Upper lobe of left lung (tissue), 6 donors: ENCODE results near the gene PDXK. TPM values are rescaled to one million over a fixed set of nuclear protein-coding genes. Genes with fewer than 3 reads are reported as not detected.
"Not testable (repeated sequence)": the region's sequence is repeated elsewhere in the genome, so short reads cannot be mapped to it uniquely, and the experiment has no call there.

Source experiments
- ATAC-seq, 2 donors: fragments of 200-7000 bp; cut with Tn5 transposase; one replicate each; pipeline ENCODE4 v1.9.1; 2022; ENCODE audit warnings: mild to moderate bottlenecking in 2 of 2, moderate library complexity in 2 of 2; ENCODE audit not compliant: low FRiP score in 2 of 2
- DNase-seq, 2 donors: peaks; one replicate each; pipeline ENCODE4 v3.0.0-alpha.2; 2019 to 2020
- H3K27ac ChIP-seq, 4 donors: fragments of 200-600 bp; sonication (generic); one replicate each; pipeline ENCODE4 v1.5.1; 2016 to 2019
- H3K27me3 ChIP-seq, 4 donors: fragments of 200-600 bp; sonication (generic); one replicate each; pipeline ENCODE4 v1.5.1; 2017 to 2019
- H3K36me3 ChIP-seq, 4 donors: fragments of 200-600 bp; sonication (generic); one replicate each; pipeline ENCODE4 v1.5.1; 2016 to 2019
- H3K4me1 ChIP-seq, 4 donors: fragments of 200-600 bp; sonication (generic); one replicate each; pipeline ENCODE4 v1.5.1; 2018 to 2019
- H3K4me3 ChIP-seq, 4 donors: fragments of 200-600 bp; sonication (generic); one replicate each; pipeline ENCODE4 v1.5.1; 2017 to 2019; ENCODE audit warnings: mild to moderate bottlenecking in 2 of 4, moderate library complexity in 1 of 4
- H3K9me3 ChIP-seq, 4 donors: fragments of 200-600 bp; sonication (generic); one replicate each; pipeline ENCODE4 v1.5.1; 2018 to 2019
- EP300 ChIP-seq, 4 donors: sonication (generic); formaldehyde crosslinking; IDR thresholded peaks; one replicate each; pipeline ENCODE4 v1.5.1; 2017; ENCODE audit warnings: antibody characterized with exemption in 4 of 4, control low read depth in 2 of 4
- POLR2A ChIP-seq, 4 donors: fragments of 450-650 bp; IDR thresholded peaks; one replicate each; pipeline ENCODE4 v1.5.1; 2016 to 2017; ENCODE audit warnings: antibody characterized with exemption in 4 of 4, mild to moderate bottlenecking in 2 of 4
- POLR2AphosphoS5 ChIP-seq, 2 donors: sonication (generic); formaldehyde crosslinking; IDR thresholded peaks; one replicate each; pipeline ENCODE4 v1.5.1; 2017; ENCODE audit warnings: antibody characterized with exemption in 2 of 2
- WGBS, 2 donors: methylation state at CpG; one replicate each; pipeline ENCODE4 v1.1.5; 2017 to 2018; 5-methylcytosine and 5-hydroxymethylcytosine counted together
- total RNA-seq, 6 donors: library from RNA; depleted of rRNA in 4 of 6; stranded (reverse); fragments of >200 nt in 4 of 6; gene quantifications; one replicate each; pipeline versions ENCODE4 v1.1.0 to v1.2.1, GENCODE V29; 2016 to 2021
- TF ChIP-seq, protein P1 (sequence below), 6 experiments: fragments of 450-650 bp in 4 of 6; fragments of 200-600 bp in 2 of 6; sonication (generic) in 2 of 6; IDR thresholded peaks; one replicate each; pipeline ENCODE4 v1.5.1; 2016 to 2019; ENCODE audit warnings: antibody characterized with exemption in 6 of 6
- donor health status: DM: no; HTN: no; CAD: no; lungs with moderate emphysema.
- donor health status: DM: no; HTN: yes; CAD: no; lungs with severe emphysema.

PDXK gene
- total RNA-seq, 6 donors from 2014 or later, result 105 to 301 (median 207) TPM

DNA sequence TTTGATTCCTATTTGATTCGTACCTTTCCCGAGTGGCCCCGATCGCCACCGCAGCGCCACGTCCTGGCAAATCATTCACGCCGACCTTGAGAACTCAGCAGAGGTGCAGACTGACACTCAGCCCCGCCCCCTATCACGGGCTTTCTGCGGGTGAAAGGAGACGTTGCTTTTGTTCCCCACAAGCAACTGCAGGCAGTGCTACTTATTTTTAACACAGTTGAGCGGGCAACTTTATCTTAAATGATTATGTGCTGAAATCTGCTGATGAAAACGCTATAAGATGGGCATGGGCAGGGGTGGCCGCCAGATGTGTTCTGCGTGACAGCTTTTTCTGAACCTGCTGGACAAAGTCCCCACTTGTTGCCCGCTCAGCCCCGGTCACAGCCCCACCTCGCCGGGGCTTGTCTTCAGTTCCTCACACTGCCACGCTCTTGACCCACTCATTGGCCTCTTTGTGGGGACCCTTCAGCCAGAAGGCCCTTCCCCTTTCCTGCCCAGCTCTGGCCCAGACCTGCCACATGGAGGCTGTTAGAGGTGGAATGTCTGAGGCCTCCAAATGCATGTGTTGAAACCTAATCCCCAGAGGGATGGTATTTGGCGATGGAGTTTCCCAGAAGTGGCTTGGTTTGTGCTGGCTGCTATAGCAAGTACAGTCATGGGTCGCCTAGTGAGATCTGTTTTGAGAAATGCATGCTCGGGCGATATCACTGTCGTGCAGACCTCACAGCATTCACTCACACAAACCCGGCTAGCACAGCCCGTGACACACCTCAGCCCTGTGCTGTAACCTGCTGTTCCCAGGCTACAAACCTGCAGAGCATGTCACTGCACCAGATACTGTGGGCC, 15.7 kb upstream of the PDXK start:
- no peaks in the 10 kb centered on the region for H3K27me3 ChIP-seq
- TF ChIP-seq POLR2A (IDR thresholded peaks at IDR 0.05) (no peak), EP300 (IDR thresholded peaks at IDR 0.05) (no peak), POLR2AphosphoS5 (IDR thresholded peaks at IDR 0.05) (no peak)
- TF ChIP-seq, protein P1, sequence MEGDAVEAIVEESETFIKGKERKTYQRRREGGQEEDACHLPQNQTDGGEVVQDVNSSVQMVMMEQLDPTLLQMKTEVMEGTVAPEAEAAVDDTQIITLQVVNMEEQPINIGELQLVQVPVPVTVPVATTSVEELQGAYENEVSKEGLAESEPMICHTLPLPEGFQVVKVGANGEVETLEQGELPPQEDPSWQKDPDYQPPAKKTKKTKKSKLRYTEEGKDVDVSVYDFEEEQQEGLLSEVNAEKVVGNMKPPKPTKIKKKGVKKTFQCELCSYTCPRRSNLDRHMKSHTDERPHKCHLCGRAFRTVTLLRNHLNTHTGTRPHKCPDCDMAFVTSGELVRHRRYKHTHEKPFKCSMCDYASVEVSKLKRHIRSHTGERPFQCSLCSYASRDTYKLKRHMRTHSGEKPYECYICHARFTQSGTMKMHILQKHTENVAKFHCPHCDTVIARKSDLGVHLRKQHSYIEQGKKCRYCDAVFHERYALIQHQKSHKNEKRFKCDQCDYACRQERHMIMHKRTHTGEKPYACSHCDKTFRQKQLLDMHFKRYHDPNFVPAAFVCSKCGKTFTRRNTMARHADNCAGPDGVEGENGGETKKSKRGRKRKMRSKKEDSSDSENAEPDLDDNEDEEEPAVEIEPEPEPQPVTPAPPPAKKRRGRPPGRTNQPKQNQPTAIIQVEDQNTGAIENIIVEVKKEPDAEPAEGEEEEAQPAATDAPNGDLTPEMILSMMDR (IDR thresholded peaks at IDR 0.05), result no peak
- ATAC-seq, result peak in 1 of 2 donors; percentile 20
- no peak overlapping the region for H3K27ac ChIP-seq
- WGBS, 2 donors, result 41 to 45% methylated on average over 27 to 29 of the region's 29 CpGs
- peaks cover 2 to 12% (median 6%) of the 10 kb centered on the region in 4 donors for H3K4me1 ChIP-seq
- peak in 1 of 2 donors; percentile 67 for DNase-seq
- H3K9me3 ChIP-seq, result no peaks in the 10 kb centered on the region
- H3K4me3 ChIP-seq, result peak overlapping the region in 1 of 4 donors; percentile 3
- H3K36me3 ChIP-seq, result no peaks in the 10 kb centered on the region

DNA sequence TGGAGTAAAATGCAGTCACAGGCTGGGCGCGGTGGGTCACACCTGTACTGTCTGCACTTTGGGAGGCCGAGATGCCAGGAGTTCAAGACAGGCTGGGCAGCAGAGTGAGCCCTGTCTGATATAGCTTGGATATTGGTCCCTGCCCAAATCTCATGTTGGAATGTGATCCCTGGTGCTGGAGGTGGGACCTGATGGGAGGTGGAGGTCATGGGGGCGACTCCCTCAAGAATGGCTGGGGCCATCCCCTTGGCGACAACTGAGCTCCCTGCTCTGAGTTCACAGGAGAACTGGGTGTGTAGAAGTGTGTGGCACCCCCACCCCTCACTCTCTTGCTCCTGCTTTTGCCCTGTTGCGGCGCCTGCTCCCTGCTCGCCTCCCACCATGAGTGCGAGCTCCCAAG, 11.5 kb upstream of the PDXK start:
- H3K27ac ChIP-seq, result no peak overlapping the region
- H3K36me3 ChIP-seq, result no peaks in the 10 kb centered on the region
- WGBS, 2 donors, result 88 to 92% methylated on average over 7 to 9 of the region's 9 CpGs
- no peak overlapping the region for H3K4me3 ChIP-seq
- DNase-seq, result no peak
- H3K9me3 ChIP-seq, result no peaks in the 10 kb centered on the region
- H3K4me1 ChIP-seq, result peaks cover 2 to 16% (median 6%) of the 10 kb centered on the region in 4 donors
- TF ChIP-seq EP300 (IDR thresholded peaks at IDR 0.05), result no peak
- TF ChIP-seq POLR2A (IDR thresholded peaks at IDR 0.05), result no peak
- TF ChIP-seq POLR2AphosphoS5 (IDR thresholded peaks at IDR 0.05), result no peak
- TF ChIP-seq, protein P1 (IDR thresholded peaks at IDR 0.05), result no peak
- no peak for ATAC-seq
- H3K27me3 ChIP-seq, result no peaks in the 10 kb centered on the region

DNA sequence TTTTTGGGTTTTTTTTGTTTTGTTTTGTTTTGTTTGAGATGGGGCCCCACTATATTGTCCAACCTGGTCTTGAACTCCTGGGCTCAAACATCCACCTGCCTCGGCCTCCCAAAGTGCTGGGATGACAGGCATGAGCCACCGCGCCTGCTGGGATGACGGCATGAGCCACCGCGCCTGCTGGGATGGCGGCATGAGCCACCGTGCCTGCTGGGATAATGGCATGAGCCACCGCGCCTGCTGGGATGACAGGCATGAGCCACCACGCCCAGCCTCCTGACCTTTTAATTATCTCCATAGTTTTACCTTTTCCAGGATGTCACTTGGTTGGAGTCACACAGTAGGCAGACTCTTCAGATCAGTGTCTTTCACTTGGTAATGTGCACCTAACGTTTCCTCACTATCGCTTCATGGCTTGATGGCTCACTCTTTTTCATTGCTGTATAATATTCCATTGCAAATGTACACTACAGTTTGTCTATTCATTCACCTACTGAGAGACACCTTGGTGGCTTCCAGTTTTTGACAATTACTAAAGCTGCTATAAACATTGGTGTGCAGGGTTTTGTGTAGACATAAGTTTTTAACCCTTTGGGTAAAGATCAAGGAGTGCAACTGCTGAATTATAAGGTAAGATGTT, 10.1 kb upstream of the PDXK start:
- Histone ChIP-seq H3K4me1 (peaks cover 0 to 14% (median 0%) of the 10 kb centered on the region in 4 donors), H3K27ac (no peak overlapping the region), H3K4me3 (no peak overlapping the region), H3K36me3 (no peaks in the 10 kb centered on the region), H3K9me3 (no peaks in the 10 kb centered on the region), H3K27me3 (no peaks in the 10 kb centered on the region)
- no peak for TF ChIP-seq POLR2A (IDR thresholded peaks at IDR 0.05)
- no peak for TF ChIP-seq EP300 (IDR thresholded peaks at IDR 0.05)
- TF ChIP-seq POLR2AphosphoS5 (IDR thresholded peaks at IDR 0.05), result no peak
- TF ChIP-seq, protein P1 (IDR thresholded peaks at IDR 0.05), result no peak
- DNase-seq, result no peak
- ATAC-seq, result no peak
- 86 to 94% methylated on average over 13 of the region's 13 CpGs for WGBS, 2 donors

DNA sequence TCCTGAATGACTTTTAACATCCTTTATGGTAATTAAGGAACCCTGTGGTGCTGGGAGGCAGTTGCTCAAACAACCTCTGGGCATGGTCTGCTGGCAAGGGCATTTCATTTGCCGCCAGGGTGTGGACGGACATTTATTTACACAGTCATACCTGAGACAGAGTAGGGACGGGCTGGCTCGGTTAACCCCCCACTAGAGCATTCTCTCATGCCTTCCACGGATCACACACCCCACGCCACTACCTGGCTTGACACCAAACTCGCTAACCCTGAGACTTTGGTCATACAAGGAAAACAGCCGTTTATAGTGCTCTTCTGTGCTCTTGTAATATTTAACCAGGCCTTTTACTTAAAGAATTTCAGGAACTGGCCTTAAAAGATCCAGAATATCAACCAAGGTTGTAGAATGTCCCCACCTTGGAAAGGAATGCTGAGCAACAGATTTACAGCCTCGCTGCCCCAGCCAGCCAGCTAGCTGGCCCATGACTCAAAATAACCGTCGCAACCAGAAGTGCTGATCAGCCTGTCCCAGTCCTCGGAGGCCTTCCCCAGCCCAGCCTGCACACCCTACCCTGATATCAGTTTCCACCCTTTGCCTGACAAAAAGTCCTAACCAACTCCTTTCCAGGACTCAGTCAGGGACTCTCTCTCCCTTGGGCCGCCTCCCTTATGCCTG, 6.5 kb upstream of the PDXK start:
- WGBS, 2 donors, result 64 to 71% methylated on average over 13 of the region's 13 CpGs
- no peaks in the 10 kb centered on the region for H3K27me3 ChIP-seq
- ATAC-seq, result peak; percentile 66 to 94
- no peaks in the 10 kb centered on the region for H3K36me3 ChIP-seq
- no peaks in the 10 kb centered on the region for H3K9me3 ChIP-seq
- DNase-seq, result peak in 1 of 2 donors; percentile 87
- peak overlapping the region; percentile 70 to 83 (median 74) for H3K27ac ChIP-seq
- TF ChIP-seq POLR2AphosphoS5 (IDR thresholded peaks at IDR 0.05) (peak in 1 of 2 donors; percentile 11), POLR2A (IDR thresholded peaks at IDR 0.05) (peak in 1 of 4 donors; percentile 39), EP300 (IDR thresholded peaks at IDR 0.05) (no peak)
- TF ChIP-seq, protein P1 (IDR thresholded peaks at IDR 0.05), result no peak
- H3K4me3 ChIP-seq, result no peak overlapping the region
- H3K4me1 ChIP-seq, result peaks cover 0 to 14% (median 0%) of the 10 kb centered on the region in 4 donors

DNA sequence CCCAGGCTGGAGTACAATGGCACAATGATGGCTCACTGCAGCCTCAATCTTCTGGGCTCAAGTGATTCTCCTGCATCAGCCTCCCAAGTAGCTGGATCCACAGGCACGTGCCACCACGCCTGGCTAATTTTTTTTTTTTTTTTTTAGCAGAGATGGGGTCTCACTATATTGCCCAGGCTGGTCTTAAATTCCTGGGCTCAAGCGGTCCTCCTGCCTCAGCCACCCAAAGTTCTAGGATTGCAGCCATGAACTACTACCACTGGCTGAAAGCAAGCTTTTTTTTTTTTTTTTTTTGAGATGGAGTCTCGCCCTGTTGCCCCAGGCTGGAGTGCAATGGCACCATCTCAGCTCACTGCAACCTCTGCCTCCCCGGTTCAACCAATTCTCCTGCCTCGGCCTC, 5.8 kb upstream of the PDXK start:
- not testable (repeated sequence) for DNase-seq, H3K9me3 ChIP-seq, H3K27me3 ChIP-seq, H3K36me3 ChIP-seq, H3K4me3 ChIP-seq, ATAC-seq
- peak overlapping the region; percentile 70 to 83 (median 74) for H3K27ac ChIP-seq
- peaks cover under 1 to 16% (median 2%) of the 10 kb centered on the region in 4 donors for H3K4me1 ChIP-seq
- 88 to 91% methylated on average over 6 of the region's 6 CpGs for WGBS, 2 donors
